K562 (cell line): Measurements from ENCODE around the gene RUSC2. TPM values are rescaled to one million over a fixed set of nuclear protein-coding genes. Genes with fewer than 3 reads are reported as not detected.

Source experiments
- ATAC-seq: fragments of 200-7000 bp; cut with Tn5 transposase; 3 replicates; pipeline ENCODE4 v1.9.1; 2020; ENCODE audit warnings: moderate library complexity
- BruUV-seq: library from RNA; stranded (reverse); fragments of 400-500 nt; replicated peaks from 2 replicates; lab custom pipeline; 2021; lab: Mats Ljungman, UMichigan
- CTCF ChIA-PET: fragments of 300-600 bp; formaldehyde crosslinking; extraction: SDS; loops from one replicate; lab custom pipeline; 2021; ENCODE audit warnings: low intra/inter-chr PET ratio; lab: Yijun Ruan, JAX
- POLR2A ChIA-PET: fragments of 300-600, 350-650 bp; sonication (Branson Sonifier 250); formaldehyde crosslinking; extraction: SDS; loops from one replicate; lab custom pipeline; 2021; ENCODE audit warnings: antibody characterized with exemption, inconsistent platforms; lab: Yijun Ruan, JAX
- DNase-seq, 4 experiments: peaks; one replicate each; pipeline versions ENCODE4 v3.0.0 to v3.0.0-alpha.2; 2011 to 2018; ENCODE audit warnings: low spot score in 3 of 4, mixed read lengths in 3 of 4; ENCODE audit errors: extremely low read depth in 1 of 4
- FAIRE-seq: peaks from 2 replicates; lab custom pipeline; 2011; peaks lifted over from hg19 to GRCh38; lab: Jason Lieb, UNC
- H2AFZ ChIP-seq: 2 replicates; pipeline ENCODE4 v1.6.0; 2011; ENCODE audit warnings: low read depth, low read length, control low read depth, inconsistent platforms
- H3K27ac ChIP-seq: fragments of 200-600 bp; 3 replicates; pipeline ENCODE4 v1.8.0; 2011; ENCODE audit warnings: low read depth, mild to moderate bottlenecking, control low read depth, inconsistent platforms, low read length, moderate library complexity, mixed read lengths; ENCODE audit errors: extremely low read depth
- H3K27me3 ChIP-seq, 2 experiments: fragments of 300-600 bp in 1 of 2; 2 replicates in 1 of 2; 3 replicates in 1 of 2; pipeline versions ENCODE4 v1.6.0 to v1.8.0; 2011; ENCODE audit warnings: inconsistent platforms in 2 of 2, low read length in 2 of 2, mild to moderate bottlenecking in 1 of 2, mixed read lengths in 1 of 2, moderate library complexity in 1 of 2; ENCODE audit not compliant: control insufficient read depth in 2 of 2, insufficient read depth in 2 of 2
- H3K36me3 ChIP-seq: fragments of 300-600 bp; 3 replicates; pipeline ENCODE4 v1.8.0; 2011; ENCODE audit warnings: mild to moderate bottlenecking, low read length, inconsistent platforms; ENCODE audit not compliant: control insufficient read depth, insufficient read depth
- H3K4me1 ChIP-seq, 2 experiments: fragments of 200-600 bp in 1 of 2; replicated peaks in 1 of 2; 2 replicates in 1 of 2; 3 replicates in 1 of 2; pipeline versions ENCODE4 v1.5.1 to v1.8.0; 2011; ENCODE audit warnings: inconsistent platforms in 2 of 2, low read length in 2 of 2, mild to moderate bottlenecking in 1 of 2, mixed read lengths in 1 of 2, moderate library complexity in 1 of 2; ENCODE audit not compliant: control insufficient read depth in 2 of 2, insufficient read depth in 2 of 2
- H3K4me2 ChIP-seq: 2 replicates; pipeline ENCODE4 v1.6.1; 2011; ENCODE audit warnings: low read length, control low read depth, inconsistent platforms, mixed read lengths; ENCODE audit not compliant: insufficient read depth
- H3K4me3 ChIP-seq: fragments of 200-600 bp; sonication (generic), shearing (Covaris generic); 2 replicates; pipeline ENCODE4 v1.5.1; 2016; ENCODE audit warnings: control low read depth, inconsistent platforms
- H3K79me2 ChIP-seq: fragments of 200-600 bp; 3 replicates; pipeline ENCODE4 v1.8.0; 2011; ENCODE audit warnings: low read length, inconsistent platforms; ENCODE audit not compliant: control insufficient read depth, insufficient read depth
- H3K9ac ChIP-seq, 2 experiments: 2 replicates each; pipeline versions ENCODE4 v1.6.0 to v1.6.1; 2011; ENCODE audit warnings: low read depth in 2 of 2, low read length in 2 of 2, control low read depth in 1 of 2, inconsistent platforms in 1 of 2, mild to moderate bottlenecking in 1 of 2, mixed read lengths in 1 of 2; ENCODE audit not compliant: insufficient read depth in 1 of 2
- H3K9me1 ChIP-seq: one replicate; pipeline ENCODE4 v1.6.0; 2011; ENCODE audit warnings: inconsistent platforms, mild to moderate bottlenecking, low read length, moderate library complexity; ENCODE audit not compliant: control insufficient read depth, insufficient read depth
- H3K9me3 ChIP-seq: replicated peaks from 2 replicates; pipeline ENCODE4 v1.5.1; 2011; ENCODE audit warnings: low read depth, low read length, inconsistent platforms; ENCODE audit not compliant: control insufficient read depth, insufficient read depth
- H4K20me1 ChIP-seq: replicated peaks from 2 replicates; pipeline ENCODE4 v1.6.1; 2011; ENCODE audit warnings: low read length, inconsistent platforms, mixed read lengths; ENCODE audit not compliant: control insufficient read depth, insufficient read depth
- ATF7 ChIP-seq: fragments of 450-650 bp; IDR thresholded peaks from 2 replicates; pipeline ENCODE4 v1.7.1; 2014; ENCODE audit warnings: mild to moderate bottlenecking, moderate library complexity
- CLOCK ChIP-seq: fragments of 250-450 bp; sonication (Bioruptor Pico); IDR thresholded peaks from 2 replicates; pipeline ENCODE4 v1.4.0; 2020; ENCODE audit warnings: mild to moderate bottlenecking, moderate library complexity, borderline replicate concordance
- CUX1 ChIP-seq: fragments of 200-800 bp; sonication (Bioruptor generic); IDR thresholded peaks from 2 replicates; pipeline ENCODE4 v1.6.1; 2016; ENCODE audit warnings: missing genetic modification characterization, missing compliant biosample characterization
- ZNF699 ChIP-seq: fragments of 250-450 bp; sonication (Bioruptor Pico); IDR thresholded peaks from 2 replicates; pipeline ENCODE4 v1.8.0; 2021; ENCODE audit warnings: mild to moderate bottlenecking, moderate library complexity; ENCODE audit not compliant: insufficient replicate concordance
- WGBS: fragments of 100-300 bp; shearing (Covaris generic); methylation state at CpG from one replicate; pipeline ENCODE4 v1.1.6; 2016; ENCODE audit warnings: low coverage, mixed read lengths; ENCODE audit not compliant: insufficient coverage; ENCODE audit errors: missing lambda C conversion rate; 5-methylcytosine and 5-hydroxymethylcytosine counted together
- in situ Hi-C: fragments of 300-500 bp; cut with MboI; formaldehyde crosslinking; loops from 4 replicates; pipeline ENCODE4 v1.15.0; 2018; ENCODE audit warnings: inconsistent platforms, mixed read lengths
- intact Hi-C: fragments of 100-400 bp; cut with micrococcal nuclease; formaldehyde crosslinking; loops from 2 replicates; pipeline ENCODE4 v1.14.2; 2022
- polyA plus RNA-seq, 8 experiments: library from polyadenylated mRNA; depleted of rRNA in 4 of 8; stranded (reverse) in 5 of 8; unstranded in 3 of 8; fragments of >200 nt; fragmentation: Nextera tagmentation in 2 of 8; fragmentation: Illumina TruSeq in 1 of 8; extraction: Ambion mirVana in 2 of 8; extraction: Trizol in 1 of 8; gene quantifications; 2 replicates each; pipeline versions ENCODE4 v1.2.1 to v1.2.3, GENCODE V29; 2011 to 2014; ENCODE audit warnings: inconsistent platforms in 1 of 8, missing spikeins in 1 of 8
- total RNA-seq, 7 experiments: library from RNA; depleted of rRNA in 6 of 7; stranded (reverse); fragments of >200 nt in 6 of 7; fragmentation: Illumina TruSeq in 2 of 7; extraction: Trizol in 2 of 7; gene quantifications; 2 replicates each; pipeline versions ENCODE4 v1.2.1 to v1.2.3, GENCODE V29; 2011 to 2021; ENCODE audit warnings: low replicate concordance in 1 of 7
- TF ChIP-seq, protein P1 (sequence below): fragments of 450-650 bp; formaldehyde crosslinking; IDR thresholded peaks from 2 replicates; pipeline ENCODE4 v1.4.0; 2020; ENCODE audit warnings: mild to moderate bottlenecking, moderate library complexity

RUSC2 gene
- total and polyA plus RNA-seq, 9 of the 15 experiments (the other 6 are each of a cell fraction or from before 2014, with no cell fraction given): 0.08 to 12.8 (median 3.1) TPM

GRCh38 chr9:35518225-35518821 is 28.4 kb downstream of the RUSC2 start:
- Histone ChIP-seq H3K27me3 (no peaks in the 10 kb centered on the region), H3K79me2 (no peaks in the 10 kb centered on the region; the same call in 1 of the 3 replicates), H3K9ac (no peak overlapping the region), H3K4me1 (no peaks in the 10 kb centered on the region; a peak in 1 of 5 replicates), H3K9me3 (no peaks in the 10 kb centered on the region), H3K36me3 (no peaks in the 10 kb centered on the region; the same call in 2 of the 3 replicates), H3K4me3 (no peak overlapping the region), H4K20me1 (no peaks in the 10 kb centered on the region), H3K9me1 (no peaks in the 10 kb centered on the region), H3K27ac (no peak overlapping the region), H2AFZ (no peak overlapping the region), H3K4me2 (no peak overlapping the region)
- BruUV-seq: no TSS peak
- CTCF ChIA-PET: no interaction called here
- no peak for ATAC-seq
- POLR2A ChIA-PET: interaction anchor here (0.7 to 4.0 kb wide), 5 partner anchors 9 to 381 kb away, joined by 3 to 10 read pairs (median 5); no protein-coding TSS in a partner anchor
- WGBS: 57% methylated on average over 4 of the region's 4 CpGs
- intact Hi-C loops: no loop called here
- no peak for TF ChIP-seq ZNF699
- TF ChIP-seq CLOCK (CRISPR knock-in tag): no peak
- no peak for TF ChIP-seq CUX1 (CRISPR knock-in tag)
- TF ChIP-seq ATF7: no peak
- TF ChIP-seq, protein P1, sequence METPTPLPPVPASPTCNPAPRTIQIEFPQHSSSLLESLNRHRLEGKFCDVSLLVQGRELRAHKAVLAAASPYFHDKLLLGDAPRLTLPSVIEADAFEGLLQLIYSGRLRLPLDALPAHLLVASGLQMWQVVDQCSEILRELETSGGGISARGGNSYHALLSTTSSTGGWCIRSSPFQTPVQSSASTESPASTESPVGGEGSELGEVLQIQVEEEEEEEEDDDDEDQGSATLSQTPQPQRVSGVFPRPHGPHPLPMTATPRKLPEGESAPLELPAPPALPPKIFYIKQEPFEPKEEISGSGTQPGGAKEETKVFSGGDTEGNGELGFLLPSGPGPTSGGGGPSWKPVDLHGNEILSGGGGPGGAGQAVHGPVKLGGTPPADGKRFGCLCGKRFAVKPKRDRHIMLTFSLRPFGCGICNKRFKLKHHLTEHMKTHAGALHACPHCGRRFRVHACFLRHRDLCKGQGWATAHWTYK (CRISPR knock-in tag): no peak
- no peak for DNase-seq
- in situ Hi-C loops: no loop called here
- FAIRE-seq: no peak
